GM18498 (cell line): ENCODE results near the gene ADGRF1.
"Not testable (repeated sequence)": the region's sequence is repeated elsewhere in the genome, so short reads cannot be mapped to it uniquely, and the experiment has no call there.

ENCODE experiments used
- ATAC-seq: cut with Tn5 transposase; IDR thresholded peaks from one replicate; pipeline ENCODE4 v1.9.1; 2021; ENCODE audit warnings: mild to moderate bottlenecking, moderate library complexity; ENCODE audit not compliant: unreplicated experiment

ADGRF1 gene

GRCh38 chr6:47023573-47023972, 18.6 kb downstream of the ADGRF1 start:
- no peak for ATAC-seq

DNA sequence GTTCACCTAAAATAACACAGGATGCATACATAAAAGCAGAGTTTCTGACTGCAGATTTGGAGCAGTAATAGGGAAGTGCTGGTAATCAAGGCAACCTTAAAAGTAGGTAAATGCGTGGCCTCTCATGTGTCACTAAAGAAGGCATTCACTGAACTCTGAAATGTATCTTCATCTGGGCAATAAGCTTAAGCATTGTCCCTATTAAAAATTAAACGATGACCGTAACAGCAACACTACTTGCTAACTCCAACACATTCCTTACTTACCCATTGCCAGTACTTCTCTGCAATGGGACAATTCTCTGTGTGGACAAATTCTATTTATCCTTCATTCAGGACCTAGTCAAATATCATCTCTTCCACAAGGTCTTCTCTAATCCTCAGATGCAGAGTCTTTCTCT, 19.9 kb downstream of the ADGRF1 start:
- no peak for ATAC-seq

DNA sequence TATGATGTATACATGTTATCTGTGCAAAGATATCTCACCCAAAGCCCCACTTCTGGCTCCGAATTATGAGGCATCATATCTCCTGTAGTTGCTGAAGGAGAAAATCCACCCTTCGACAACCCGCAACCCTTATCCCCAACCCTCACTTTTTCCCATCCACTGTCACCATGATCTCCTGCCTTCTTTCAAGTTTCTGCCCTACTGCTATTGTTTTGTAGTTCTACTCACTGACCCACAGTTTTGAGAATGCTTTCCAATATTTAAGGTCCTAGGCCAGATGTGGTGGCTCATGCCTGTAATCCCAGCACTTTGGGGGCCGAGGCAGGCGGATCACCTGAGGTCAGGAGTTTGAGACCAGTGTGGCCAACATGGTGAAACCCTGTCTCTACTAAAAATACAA, 22.2 kb downstream of the ADGRF1 start:
- no peak for ATAC-seq

DNA sequence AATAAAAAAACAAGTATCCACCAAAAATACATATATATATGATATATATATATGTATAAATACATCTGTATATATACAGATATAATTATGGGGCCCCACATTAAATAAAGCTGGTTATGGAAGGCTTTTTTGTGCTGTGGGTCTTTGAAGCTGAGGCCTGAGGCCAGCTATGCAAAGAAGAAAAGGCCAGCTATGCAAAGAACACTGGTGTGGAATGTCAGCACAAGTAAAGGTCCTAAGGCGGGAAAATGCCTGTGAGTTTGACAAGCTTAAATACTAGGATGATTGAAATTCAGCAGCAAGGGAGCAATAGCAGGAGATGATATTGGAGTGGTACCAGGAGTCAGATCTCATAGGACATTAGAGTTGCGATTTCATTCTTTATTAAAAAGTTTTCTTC, 25.2 kb downstream of the ADGRF1 start:
- no peak for ATAC-seq

DNA sequence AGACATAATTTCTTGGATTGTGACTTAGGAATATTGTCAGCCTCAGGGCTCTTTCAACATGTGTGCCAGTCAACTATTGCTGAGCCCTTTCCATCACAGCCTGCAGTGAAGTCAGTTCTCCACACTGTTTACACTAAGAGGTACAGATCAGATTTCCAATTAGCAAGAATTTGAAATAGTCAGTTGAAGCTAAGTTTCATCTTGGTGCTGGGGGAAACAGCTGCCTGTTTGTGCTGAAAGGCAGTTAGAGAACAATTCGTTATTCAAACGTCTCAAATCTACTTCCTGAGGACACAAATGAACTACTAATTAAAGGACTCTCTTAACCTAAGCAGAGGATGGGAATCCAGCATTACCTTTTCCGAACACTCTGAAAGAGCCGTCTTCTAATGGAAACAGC, 25.9 kb downstream of the ADGRF1 start:
- ATAC-seq = no peak

GRCh38 chr6:47014401-47014800, 27.7 kb downstream of the ADGRF1 start:
- ATAC-seq = no peak

DNA sequence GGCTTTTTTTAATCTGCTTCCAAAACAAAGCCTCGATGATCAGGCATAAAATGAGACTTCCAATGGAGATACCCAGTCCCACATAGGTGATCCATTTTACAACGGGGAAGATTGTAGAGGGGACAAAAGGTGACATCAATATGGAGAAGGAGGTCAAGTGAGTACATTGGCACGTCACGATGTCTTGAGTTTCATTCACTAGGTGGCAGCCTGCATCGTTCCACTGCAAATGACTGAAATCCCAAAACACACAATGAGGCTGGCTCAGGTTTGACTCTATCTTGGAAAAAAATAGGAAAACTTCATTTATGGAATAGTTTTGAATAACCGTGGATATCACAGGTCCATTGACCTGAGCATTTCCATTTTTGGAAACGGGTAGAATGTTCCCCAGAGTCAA, 32.5 kb downstream of the ADGRF1 start:
- no peak for ATAC-seq

- no peak for ATAC-seq
These were observed 33.8 kb downstream of the ADGRF1 start for GRCh38 chr6:47008397-47008763.

DNA sequence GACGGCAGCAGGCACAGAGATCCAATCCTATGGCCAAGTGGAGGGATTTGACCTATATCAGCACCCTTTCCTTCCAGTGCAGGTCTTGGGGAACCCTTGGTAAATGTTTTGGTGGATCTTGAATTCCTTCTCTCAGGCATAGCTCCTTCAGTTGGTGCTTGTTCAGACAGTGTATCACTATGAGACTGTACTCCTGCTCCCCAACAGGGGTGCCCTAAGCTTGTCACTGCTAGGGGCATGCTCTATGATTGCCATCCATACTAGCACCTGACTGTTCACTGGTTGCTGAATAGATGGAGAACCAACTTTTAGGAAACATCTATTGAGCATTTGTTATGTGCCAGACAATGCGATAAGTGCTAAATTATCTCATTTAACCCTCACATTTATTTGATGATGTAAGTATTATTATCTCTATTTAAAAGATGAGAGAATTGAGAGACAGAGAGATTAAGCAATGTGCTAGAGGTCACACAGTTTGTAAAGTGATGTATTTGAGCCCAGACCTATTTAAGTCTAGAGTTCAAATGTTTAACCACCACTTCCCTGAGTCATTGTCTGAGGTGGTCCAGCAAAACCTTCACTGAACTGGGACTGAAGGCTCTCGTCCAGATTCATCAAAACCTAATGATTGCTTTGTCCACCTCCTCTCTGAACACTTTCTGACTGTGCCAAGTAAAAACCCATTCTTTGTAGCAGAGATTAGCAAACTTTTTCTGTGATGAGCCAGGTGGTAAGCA, 34.3 kb downstream of the ADGRF1 start:
- no peak for ATAC-seq

DNA sequence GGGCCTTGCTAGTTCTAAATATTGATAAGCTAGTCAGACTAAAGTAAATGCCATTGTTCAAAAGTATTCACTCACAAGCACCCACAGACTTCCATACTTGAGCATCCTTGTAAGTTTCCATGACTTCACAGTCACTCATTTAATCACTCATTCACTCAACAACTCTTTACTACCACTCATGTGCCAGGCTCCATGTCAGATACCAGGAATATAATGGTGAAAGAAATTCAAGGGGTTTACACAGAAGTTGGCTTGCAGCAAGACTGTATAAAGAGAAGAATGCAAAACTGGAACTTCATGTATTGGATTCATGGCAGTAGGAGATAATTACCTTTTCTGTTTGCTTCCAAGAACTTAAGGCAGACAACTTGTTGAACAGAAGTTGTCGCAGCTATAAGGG, 36.6 kb downstream of the ADGRF1 start:
- ATAC-seq = no peak

DNA sequence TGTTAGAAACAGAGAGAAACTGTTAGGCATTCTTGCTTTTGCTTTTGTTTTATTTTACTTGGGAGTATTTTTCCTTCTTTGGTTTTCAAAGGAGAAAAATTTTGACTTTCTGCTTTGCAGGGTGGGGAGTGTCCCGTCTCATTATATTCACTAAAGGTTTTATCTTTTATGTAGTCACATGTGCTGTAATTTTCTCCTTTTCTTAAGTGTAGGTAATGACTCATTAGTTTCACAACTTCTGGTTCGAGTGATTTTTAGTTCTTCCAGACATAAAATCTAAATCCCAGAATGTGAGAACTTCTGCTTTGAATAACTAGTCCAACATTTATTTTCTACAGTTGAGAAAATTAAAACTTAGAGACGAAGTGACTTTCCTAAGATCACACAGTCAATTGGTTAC, 37.7 kb downstream of the ADGRF1 start:
- no peak for ATAC-seq

DNA sequence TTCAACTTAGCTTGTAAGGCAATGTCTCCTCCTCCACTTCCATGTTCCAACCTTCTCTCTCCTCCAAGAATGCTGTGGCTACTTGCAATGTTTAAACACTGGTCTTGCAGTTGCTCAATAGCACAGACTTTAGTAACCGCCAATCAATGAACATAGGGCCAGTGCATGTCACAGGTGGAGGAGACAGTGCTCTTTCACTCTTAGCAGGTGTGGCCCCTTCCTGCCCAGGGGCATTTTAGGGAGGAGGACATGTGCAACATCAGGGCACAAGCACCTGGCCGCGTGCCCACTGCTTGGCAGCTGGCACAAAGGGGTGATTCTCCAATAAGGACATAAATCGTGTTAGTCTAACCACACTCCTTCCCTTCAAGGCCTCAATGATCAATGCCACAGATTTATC, 41.3 kb downstream of the ADGRF1 start:
- ATAC-seq = no peak

DNA sequence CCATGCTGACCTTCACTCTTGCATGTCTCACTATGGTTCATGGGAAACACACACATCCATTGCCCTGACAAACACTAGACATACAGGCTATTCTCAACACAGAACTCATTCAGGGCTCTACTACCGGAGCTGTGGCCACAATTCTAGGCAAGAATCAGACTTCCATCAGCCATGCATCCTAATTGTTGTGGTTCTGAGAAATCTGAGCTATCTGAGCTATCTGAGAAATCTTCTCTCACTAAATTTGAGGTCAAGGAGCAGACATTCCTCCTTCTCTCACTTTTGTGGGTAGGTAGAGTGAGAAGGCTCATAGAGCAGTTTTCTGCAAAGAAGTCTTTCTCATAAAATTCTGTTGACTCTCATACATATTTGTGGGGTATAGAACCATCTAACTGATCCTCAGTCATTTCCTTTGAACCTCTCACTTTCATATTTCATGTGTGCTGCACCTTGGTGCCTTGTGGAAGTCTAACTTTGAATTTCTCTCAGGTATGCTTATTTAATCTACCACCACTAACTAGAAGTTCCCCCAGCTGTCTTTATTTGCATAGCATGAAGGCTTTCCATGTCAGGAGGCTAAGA, 43.6 kb downstream of the ADGRF1 start:
- no peak for ATAC-seq

GRCh38 chr6:46997646-46998045, 44.5 kb downstream of the ADGRF1 start:
- no peak for ATAC-seq

- ATAC-seq = no peak
These were observed 45.1 kb downstream of the ADGRF1 start for GRCh38 chr6:46996860-46997641.

GRCh38 chr6:46994933-46995332, 47.2 kb downstream of the ADGRF1 start:
- ATAC-seq = no peak

DNA sequence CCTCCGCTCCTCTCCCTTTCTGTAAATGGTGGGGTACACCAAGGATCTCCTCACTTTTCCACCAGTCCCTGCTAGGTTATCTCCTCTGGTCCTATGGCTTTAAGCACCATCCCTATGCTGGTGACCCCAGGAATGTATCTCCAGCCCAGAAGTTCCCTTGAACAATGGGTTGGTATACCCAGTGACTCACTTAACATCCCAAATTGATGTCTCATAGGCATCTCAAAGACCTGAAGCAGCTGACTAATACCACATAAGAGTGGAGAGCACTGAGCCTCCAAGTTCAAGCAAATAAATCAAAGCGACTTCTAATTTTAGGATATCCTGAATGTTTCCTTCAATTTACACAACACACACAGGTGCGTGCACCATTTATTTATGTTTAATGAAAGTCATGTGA, 48.3 kb downstream of the ADGRF1 start:
- ATAC-seq = no peak

DNA sequence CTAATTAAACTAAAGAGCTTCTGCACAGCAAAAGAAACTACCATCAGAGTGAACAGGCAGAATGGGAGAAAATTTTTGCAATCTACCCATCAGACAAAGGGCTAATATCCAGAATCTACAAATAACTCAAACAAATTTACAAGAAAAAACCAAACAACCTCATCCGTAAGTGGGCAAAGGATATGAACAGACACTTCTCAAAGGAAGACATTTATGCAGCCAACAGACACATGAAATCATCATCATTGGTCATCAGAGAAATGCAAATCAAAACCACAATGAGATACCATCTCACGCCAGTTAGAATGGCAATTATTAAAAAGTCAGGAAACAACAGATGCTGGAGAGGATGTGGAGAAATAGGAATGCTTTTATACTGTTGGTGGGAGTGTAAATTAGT, 49.7 kb downstream of the ADGRF1 start:
- ATAC-seq = not testable (repeated sequence)

- not testable (repeated sequence) for ATAC-seq
These were observed 51.2 kb downstream of the ADGRF1 start for GRCh38 chr6:46990818-46991510.

GRCh38 chr6:46990031-46990644, 52.0 kb downstream of the ADGRF1 start:
- no peak for ATAC-seq

DNA sequence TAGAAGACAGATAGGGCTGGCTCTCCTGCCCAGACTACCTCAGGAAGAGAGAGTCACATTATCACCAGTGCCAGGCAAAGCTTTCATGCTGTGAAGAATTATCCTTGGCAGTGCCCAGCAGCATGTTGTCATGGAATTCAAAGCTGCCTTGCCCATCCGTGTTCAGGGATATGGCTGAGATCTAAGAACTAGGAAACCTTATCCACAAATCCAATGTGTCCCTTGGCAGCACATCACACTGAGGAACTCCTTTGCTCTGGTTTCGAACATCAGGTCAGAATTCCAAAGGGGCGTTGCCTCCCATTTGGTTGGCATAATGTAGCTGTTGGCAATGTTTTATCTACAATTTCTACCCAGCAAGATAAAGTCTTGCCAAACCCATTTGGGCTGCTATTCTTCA, 52.7 kb downstream of the ADGRF1 start:
- no peak for ATAC-seq
